HG02678 (cell line): ENCODE measurements around the gene ASS1.

ENCODE experiments used
- ATAC-seq: cut with Tn5 transposase; IDR thresholded peaks from one replicate; pipeline ENCODE4 v1.9.1; 2021; ENCODE audit warnings: mild to moderate bottlenecking, moderate library complexity; ENCODE audit not compliant: unreplicated experiment

The ASS1 gene

DNA sequence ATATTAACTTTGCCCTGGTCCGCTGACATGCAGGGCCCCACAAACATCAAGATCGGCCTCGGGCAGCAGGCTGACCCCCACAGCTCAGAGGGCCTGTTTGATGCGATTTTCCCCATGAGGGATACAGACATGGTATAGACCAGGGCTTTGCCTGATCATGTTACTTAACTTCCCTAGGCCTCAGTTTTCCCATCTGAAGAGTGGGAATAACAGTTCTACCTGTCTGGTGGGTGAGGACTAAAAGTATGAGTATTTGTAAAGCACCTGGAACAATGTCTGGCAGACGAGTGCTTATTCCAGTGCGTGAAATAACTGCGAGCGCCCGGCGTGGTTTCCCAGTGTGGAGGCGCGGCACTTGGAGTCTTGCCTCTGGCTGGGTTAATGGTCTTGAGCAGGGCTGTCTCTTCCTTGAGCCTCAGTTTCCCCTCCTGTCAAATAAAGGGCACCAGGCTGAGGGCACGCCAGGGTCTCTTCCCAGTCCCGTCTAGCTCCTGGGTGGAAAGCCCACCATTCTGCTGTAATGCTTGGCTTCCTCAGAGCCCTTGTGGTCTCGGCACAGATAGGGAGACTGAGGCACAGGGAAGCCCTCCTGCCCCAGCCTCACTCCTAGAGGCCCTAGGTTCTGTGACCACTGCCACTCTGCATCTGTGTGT, 47.2 kb downstream of the ASS1 start:
- no peak for ATAC-seq

DNA sequence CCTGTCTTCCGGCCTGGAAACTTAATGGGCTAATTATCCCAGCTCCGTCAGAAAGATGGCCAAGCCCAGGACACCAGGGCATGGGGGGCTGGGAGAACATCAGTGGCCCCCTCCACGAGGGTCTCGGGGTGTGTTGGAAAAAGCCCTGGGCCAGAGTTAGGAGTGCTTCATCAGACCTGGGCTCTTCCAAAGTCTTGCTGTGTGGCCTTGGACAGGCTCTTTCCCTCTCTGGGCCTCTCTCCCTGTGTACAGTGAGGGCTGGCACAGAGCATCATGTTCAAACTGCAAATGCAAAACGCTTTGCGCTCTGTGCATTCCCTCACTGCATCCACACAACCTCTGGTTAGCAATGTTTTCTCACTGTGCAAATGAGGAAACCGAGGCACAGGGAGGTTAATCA, 48.3 kb downstream of the ASS1 start:
- ATAC-seq: no peak

DNA sequence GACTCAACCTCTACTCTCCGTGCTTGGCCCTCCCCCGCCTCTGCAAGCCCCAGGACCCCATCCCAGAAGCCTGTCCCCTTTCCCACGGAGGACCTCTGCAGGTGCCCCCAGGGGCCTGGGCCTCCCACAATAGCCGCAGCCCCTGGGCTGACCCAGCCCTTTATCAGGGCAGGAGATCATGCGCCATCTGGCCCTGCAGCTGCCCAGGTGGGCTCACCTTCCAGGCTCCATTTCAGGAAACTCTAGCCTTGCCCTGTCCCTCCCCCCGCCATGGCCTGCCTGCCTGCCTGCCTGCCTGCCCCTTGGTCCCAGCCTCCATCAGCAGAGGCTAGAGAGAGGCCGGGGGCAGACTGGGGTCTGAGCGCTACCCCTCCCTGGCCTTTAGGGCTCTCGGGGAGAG, 48.7 kb downstream of the ASS1 start:
- no peak for ATAC-seq

DNA sequence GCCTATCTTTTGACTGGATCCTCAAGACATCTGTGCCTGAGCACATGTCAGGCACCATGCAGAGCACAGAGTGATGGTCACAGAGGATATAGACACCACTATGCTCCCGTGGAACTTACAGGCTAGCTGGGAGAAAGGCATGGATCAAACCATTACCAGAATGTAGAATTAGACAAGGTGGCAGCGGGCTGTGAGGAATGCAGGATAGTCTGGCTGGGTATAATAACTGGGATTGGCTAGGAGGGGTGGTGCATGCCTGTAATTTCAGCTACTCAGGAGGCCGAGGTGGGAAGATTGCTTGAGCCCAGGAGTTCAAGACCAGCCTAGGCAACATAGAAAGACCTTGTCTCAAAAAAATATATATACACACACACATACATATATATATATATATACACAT, 50.3 kb downstream of the ASS1 start:
- no peak for ATAC-seq

DNA sequence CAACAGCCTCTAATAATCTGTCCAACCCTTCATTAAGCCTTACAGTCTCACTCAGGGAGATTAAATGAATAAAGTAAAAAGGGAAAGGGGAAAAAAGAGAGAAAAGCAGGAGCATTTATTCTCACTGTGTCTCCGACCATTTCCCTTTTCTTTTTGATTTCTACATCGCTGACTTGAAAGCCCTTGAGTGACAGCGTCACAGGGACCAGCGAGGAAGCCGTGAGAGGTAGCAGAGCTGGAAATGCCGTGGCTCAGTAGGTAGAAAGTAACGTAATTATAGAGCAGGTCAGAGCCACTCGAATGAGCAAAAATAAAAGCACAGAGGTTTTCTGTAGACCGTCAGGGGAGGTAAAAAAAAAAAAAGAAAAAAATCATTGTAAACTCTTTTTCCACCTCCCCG, 52.4 kb downstream of the ASS1 start:
- no peak for ATAC-seq

DNA sequence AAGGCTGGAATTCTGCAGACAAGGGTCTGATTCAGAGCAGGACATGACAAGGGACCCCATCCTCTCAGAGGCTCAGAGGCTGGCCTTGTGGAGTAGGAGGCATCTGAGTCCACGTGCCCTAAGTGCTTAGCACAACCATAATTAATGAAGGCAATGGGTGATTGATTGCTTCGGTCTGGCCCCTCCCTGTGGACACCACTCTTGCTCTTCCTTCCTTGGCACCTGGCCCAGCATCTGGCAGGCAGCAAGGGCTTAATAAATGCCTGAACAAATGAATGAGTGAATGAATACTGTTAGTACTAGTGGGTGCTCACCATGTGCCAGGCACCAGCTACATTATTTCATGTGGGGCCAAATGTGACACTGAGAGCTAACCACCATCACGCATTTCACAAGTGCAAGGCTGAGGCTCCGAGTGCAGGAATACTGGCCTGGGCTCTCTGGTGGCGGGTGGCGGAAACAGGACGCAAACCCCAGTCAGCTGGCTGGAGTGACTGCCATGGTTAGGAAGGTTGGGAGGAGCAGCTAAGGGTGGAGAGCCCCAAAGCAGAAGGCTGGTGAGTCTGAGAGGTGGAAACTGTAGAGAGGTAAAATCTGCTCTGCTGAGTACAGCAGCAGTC, 53.6 kb downstream of the ASS1 start:
- no peak for ATAC-seq

DNA sequence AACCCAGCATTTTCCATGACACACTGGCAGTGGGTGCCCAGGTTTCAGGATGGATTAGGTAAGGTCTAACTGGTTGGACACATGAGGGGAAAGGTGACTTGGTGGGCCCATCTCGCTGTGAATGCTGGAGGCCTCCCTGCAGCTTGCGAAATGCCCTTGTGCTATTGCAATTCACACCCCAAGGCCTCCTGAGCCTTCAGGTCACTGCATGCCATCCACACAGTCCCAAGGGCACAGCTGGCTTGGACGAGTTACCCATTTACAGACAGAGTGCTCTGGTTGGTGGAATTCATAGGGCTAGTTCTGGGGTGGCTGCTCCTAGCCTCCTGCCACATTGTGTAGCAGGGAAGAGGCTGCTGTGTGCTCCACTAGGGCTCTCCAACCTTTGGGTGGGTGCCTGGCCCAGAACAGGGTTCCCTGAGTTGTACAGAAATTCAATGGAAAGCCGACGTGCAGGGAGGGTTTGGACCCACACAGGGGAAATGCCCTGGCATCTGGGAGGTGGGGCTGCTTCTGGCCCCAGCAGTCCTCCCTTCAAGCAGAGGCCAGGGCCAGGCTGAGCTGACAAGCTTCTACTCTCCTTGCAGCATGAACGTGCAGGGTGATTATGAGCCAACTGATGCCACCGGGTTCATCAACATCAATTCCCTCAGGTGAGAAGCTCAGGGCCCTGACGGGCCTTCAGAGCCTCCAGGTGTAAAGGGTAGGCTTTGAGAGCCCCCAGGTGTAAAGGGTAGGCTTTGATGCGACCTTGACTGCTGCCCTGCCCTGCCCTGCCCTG, 54.3 kb downstream of the ASS1 start:
- ATAC-seq: no peak

DNA sequence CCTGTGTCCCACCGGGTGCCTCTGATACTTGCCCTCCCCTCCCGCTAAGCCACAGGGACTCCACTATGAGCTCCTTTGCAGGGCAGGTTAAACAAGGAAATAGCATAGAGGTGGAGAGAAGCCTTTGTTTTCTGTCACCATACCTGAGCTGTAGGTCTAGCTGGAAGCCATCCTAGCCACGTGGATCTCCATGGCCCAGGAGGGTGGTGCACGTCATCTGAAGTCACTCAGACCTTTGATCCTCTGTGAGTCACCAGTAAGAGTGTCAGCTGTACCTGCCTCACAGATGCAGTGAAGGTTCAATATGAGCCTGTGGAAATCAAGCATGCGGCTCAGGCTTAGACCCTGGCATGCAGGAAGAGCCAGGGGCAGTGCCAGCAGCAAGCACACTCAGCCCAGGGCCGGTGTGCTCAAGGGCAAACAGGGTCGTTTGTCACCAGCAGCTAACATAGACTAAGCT, 55.1 kb downstream of the ASS1 start:
- no peak for ATAC-seq

DNA sequence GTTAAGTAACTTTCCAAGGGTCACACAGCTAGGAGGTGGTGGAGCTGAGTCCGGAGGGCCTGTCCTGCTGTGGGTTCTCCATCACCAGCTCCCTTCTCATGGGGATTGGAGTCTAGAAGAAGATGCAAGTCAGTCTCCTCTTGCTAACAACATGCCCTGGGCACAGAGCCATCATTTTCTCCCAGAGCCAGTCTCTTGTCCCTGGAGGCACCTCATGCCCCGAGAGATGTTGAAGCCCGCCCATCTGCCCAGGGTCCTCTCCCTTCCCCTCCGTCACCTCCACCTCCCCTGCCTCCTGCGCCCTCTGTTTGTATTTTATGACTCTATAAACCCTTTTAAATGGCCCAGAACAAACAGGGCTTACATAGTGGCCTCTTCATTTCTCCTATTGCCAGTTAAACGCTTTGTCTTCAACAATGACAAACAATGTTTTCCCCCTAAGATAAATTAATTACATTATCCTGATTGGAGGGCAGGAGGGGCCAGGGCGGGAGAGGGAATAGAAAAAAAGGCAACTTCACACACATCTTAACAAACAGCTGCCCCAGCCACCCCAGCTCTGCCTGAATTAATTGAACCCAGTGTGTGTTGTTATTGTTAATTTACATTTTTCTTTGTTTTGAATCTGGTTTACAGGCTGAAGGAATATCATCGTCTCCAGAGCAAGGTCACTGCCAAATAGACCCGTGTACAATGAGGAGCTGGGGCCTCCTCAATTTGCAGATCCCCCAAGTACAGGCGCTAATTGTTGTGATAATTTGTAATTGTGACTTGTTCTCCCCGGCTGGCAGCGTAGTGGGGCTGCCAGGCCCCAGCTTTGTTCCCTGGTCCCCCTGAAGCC, 55.8 kb downstream of the ASS1 start:
- no peak for ATAC-seq

DNA sequence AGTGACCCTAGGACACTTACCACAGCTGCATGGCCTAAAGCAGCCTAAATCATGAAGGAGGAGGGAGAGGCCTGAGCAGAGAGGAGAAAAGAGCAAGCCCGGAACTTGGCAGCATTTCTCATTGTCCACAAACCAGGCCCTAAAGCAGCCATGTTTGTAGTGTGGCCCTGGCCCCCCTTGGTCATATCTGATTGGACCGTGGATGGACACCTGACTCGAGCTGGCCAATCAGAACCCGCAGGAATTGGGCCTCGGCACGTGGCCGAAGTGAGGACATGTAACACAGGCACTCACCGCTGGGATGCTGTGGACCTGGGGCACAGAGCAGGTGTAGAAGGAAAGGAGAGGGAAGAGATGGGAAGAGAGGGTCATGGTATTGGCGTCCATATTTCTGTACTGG, 56.9 kb downstream of the ASS1 start:
- no peak for ATAC-seq

DNA sequence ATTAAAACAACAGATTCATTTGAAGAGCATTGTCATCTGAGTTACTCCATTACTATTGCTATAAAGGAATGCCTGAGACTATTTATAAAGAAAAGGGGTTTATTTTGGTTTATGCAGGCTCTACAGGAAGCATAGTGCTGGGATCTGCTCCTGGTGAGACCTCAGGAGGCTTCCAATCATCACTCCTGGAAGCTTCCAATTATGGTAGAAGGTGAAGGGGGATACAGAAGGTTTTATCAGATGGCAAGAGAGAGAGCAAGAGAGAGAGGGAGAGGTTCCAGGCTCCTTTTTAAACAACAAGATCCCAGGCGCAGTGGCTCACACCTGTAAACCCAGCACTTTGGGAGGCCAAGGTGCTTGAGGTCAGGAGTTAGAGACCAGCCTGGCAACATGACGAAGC, 63.5 kb downstream of the ASS1 start:
- ATAC-seq: no peak

DNA sequence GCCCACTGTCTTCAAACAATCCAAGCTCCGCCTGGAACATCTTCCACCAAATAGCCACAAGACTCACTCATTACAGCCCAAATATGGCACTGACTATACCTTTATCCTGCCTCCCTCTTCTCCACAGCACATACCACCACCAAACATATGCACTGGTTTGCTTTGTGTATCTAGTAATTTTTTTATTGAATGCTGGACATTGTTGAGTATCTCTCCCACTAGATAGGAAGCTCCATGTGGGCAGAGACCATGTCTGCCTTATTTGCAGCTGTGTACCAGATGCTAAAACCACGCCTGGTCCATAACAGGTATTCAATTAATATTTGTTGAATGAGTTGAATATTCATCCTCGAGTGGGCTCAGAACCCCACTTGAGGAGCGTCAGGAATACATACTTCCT, 67.4 kb downstream of the ASS1 start:
- ATAC-seq: no peak

DNA sequence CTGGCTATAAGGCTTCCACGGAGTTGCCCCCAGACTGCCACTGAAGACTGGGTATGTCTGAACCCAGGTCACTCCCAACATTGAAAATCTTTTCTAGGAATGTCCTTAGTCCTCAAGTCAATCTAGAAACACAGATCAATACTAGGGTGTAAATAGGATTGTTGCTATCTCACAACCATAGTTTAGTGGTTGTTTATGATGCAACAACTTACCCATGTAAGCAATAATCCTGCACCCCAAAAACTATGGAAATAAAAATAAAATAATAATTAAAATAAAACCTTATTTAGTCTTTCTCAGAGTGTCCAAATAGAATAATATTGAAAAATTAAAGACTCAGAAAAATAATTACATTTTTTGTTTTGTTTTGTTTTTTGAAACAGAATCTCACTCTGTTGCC, 68.3 kb downstream of the ASS1 start:
- ATAC-seq: no peak

DNA sequence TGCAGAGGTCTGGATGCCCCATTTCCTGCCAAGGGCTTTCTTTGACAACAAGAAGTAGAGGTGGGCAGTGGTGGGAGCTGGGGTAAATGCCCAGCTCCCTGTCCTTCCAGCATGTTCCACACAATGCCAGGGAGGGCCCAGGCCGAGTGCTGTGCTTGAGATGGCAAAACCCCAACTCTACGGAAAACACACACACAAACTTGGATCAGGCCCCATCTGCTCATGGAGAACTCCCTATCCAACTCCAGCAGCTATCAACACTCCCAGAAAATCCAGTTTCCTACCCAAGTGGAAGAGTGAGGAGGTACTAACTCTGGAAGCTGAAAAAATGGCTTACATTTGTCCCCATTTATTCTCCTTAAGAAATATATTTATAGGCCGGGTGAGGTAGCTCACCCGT, 73.5 kb downstream of the ASS1 start:
- no peak for ATAC-seq

DNA sequence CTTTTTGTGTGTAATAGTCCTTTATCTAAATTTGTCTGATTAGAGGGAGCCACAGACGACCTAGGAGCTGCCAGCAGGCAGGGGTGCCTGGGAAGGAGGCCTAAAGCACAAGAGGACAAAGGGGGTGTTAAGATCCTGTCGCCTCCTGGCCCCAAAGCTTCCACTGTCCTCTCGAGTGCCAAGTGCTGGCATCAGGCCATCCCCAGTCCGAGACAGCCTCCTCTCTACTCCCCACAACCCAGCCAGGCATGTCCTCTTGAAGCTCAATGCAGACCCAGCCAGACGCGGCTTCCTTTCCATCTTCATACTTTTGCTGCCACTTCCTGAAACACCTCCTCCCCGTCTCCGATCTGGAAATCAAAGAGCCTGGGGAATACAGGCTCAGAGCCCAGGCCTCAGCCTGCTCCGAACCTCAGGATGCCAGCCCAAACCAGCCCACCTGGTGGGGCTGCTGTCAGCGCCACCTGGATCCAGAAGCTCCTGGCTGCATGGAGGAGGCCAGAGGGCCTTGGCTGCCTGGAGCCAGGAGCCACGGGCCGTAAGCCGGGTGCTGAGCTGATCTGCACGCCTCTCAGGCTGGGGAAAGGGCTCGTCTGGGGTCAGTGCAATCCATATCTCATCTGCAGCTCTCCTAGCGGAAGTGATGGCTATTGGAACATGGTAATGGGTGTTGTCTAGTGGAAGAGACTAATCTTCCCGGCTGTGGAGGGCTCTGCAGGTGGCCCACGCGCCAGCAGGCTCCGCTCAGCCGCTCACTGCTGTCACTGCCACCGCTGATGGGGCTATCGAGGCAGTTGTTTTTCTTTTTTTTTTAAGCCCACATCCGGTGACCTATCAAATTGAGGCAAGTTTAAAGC, 74.4 kb downstream of the ASS1 start:
- ATAC-seq: no peak

DNA sequence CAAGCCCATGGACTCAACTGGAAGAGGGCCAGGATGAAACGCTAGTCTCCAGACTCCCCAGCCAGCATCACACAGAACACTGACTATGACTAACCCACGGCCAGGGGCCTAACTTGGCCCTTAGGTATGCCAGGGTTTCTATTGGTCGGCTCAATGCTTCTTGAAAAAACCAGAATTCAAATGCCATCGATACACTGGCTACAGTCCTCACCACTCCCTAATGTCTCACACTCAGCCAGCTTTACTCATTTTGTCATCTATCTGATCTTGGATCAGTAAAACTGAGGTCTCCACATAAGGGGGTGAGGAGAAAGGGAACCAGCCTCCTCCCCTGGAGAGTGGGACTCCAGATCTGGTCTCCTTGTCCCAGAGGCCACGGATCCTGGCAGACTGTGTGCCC, 75.2 kb downstream of the ASS1 start:
- no peak for ATAC-seq

DNA sequence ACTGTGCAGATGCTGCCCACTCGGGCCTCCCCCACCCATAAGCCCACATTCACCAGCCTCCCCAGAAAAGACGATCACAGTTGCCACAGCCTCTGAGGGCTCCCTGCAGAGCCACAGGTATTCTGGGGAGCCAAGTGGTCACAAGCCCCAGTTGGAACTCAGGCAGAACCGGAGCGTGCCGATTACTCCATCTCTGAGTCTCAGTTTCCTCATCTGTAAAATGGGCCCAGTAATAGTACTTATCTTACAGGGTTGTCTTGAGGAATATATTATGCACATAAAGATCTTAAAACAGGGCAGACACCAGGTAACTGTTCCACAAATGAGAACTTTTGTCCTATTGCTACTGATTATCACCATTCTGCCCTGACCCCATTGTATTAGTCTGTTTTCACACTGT, 77.0 kb downstream of the ASS1 start:
- no peak for ATAC-seq

DNA sequence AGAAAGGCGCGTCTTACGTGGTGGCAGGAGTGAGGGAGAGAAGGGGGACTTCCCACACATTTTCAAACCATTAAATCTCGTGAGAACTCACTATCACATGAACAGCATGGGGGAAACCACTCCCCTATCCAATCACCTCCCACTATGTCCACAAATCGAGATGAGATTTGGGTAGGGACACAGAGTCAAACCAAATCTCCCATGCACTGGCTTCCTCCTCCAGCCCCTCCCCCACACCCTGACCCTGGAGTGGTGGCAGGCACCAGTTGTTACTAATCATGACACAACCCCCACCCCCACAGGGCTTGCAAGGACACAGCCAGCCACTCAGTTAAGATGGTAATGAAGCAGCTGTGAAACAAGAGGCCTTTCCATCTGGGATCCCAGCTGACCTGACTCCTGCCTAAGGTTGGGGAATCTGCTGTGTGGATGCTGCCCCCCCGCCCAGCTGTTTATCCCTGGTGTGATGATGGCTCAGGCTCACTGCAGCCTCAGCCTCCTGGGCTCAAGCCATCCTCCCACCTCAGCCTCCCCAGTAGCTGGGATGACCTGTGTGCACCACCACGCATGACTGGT, 77.6 kb downstream of the ASS1 start:
- ATAC-seq: no peak

DNA sequence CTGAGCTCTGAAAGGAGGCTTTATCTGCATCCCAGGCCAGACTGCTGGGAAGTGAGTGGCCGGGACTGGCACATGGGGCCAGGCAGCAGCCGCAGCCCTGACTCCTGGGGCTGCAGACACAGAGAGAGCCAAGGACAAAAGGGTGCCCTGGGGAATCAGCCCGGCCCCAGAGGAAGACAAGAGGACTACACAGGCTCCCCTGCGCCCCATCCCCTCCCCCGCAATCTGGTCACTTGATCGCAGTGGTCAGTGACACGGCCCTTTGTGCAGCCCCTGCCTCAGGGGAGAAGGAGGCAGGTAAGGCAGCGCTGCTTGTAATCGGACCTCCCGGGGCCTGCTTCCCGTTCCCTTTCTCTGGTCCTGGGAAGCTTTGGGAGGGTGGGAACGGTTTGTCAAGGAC, 79.2 kb downstream of the ASS1 start:
- ATAC-seq: no peak

DNA sequence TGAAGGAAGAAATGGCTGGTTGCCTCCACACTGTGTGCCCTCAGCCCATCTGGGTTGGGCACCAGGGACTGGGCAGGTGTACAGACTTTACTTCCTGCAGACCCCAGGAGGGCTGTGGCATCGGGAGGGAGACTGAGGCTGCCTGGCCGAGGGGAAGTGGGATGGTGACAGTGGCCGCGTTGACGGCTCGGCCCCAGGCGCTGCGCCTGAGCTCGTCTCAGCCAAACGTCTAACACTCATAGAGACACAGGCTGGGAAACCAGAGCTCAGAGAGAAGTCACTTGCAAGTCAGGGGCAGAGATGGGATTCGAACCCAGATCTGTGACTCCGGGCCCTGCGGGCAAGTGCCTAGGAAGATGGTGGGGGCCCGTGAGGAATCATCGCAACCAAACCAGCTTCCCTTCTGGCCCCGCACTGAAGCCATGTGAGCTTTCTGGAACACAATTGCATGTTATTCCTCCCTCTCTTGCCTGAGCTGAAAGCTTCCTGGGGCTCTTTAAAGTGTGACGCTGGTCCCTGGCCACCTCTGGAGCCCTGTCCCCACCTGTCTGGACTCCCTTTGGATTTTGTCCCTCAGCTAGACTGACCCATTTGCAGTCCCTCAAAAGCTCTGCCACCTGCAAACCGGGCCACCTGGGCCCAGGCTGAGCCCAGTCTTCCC, 81.6 kb downstream of the ASS1 start:
- ATAC-seq: no peak
